OCI-LY1 (cell line): Measurements from ENCODE around the gene CHRM2.

ENCODE experiments used
- EZH2 ChIP-seq: fragments of 200-600 bp; sonication (generic), shearing (Covaris generic); IDR thresholded peaks from 2 replicates; pipeline ENCODE4 v1.8.0; 2017; ENCODE audit warnings: borderline replicate concordance, mixed run types, mild to moderate bottlenecking, antibody characterized with exemption, low read length, moderate library complexity, mixed read lengths
- TF ChIP-seq, protein P1 (sequence below): fragments of 200-600 bp; sonication (generic), shearing (Covaris generic); IDR thresholded peaks from 2 replicates; pipeline ENCODE4 v1.5.1; 2017; ENCODE audit warnings: mild to moderate bottlenecking, antibody characterized with exemption, low read length, moderate library complexity, mixed read lengths

DNA sequence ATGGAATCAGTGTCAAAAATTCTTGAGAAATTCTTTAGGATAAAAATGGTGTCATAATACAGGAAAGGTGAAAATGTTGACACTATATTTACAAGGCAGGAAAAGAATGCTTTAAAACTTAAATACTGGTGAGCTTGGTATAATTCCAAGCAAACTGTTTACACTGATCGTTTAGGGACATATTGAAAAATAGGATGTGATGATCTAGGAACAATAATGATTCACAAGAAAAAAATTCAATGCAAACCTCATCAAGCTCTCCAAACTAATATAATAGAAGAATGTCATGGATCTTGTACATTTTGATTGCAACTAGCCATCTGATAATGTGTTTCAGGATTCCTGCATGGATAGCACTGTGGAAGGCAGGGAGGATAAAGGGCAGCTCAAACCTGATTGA lies 98.4 kb downstream of the CHRM2 start:
- TF ChIP-seq, protein P1, sequence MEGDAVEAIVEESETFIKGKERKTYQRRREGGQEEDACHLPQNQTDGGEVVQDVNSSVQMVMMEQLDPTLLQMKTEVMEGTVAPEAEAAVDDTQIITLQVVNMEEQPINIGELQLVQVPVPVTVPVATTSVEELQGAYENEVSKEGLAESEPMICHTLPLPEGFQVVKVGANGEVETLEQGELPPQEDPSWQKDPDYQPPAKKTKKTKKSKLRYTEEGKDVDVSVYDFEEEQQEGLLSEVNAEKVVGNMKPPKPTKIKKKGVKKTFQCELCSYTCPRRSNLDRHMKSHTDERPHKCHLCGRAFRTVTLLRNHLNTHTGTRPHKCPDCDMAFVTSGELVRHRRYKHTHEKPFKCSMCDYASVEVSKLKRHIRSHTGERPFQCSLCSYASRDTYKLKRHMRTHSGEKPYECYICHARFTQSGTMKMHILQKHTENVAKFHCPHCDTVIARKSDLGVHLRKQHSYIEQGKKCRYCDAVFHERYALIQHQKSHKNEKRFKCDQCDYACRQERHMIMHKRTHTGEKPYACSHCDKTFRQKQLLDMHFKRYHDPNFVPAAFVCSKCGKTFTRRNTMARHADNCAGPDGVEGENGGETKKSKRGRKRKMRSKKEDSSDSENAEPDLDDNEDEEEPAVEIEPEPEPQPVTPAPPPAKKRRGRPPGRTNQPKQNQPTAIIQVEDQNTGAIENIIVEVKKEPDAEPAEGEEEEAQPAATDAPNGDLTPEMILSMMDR, result no peak
- no peak for TF ChIP-seq EZH2
